Stomach (tissue), 9 donors: Measurements from ENCODE around the gene GSDME. TPM values are rescaled to one million over a fixed set of nuclear protein-coding genes. Genes with fewer than 3 reads are reported as not detected.

ENCODE experiments used
- DNase-seq, 2 donors: peaks; one replicate each; pipeline versions ENCODE4 v3.0.0 to v3.0.0-alpha.2; 2013 to 2019
- H3K27ac ChIP-seq, 5 donors: fragments of 200-600 bp in 4 of 5; sonication (generic) in 4 of 5; one replicate each; pipeline ENCODE4 v1.5.1; 2013 to 2019; ENCODE audit warnings: mild to moderate bottlenecking in 1 of 5, moderate library complexity in 1 of 5
- H3K27me3 ChIP-seq, 3 donors: fragments of 200-600 bp; sonication (generic); one replicate each; pipeline ENCODE4 v1.5.1; 2017 to 2019; ENCODE audit warnings: mixed run types in 1 of 3
- H3K36me3 ChIP-seq, 4 donors: fragments of 200-600 bp; sonication (generic); 1 replicate in 3 of 4; 2 replicates in 1 of 4; pipeline ENCODE4 v1.5.1; 2016 to 2019
- H3K4me1 ChIP-seq, 4 donors: fragments of 200-600 bp; sonication (generic); one replicate each; pipeline ENCODE4 v1.5.1; 2016 to 2019
- H3K4me3 ChIP-seq, 4 donors: fragments of 200-600 bp; sonication (generic) in 3 of 4; one replicate each; pipeline ENCODE4 v1.5.1; 2016 to 2019; ENCODE audit warnings: mild to moderate bottlenecking in 1 of 4
- H3K9me3 ChIP-seq, 4 donors: fragments of 200-600 bp; sonication (generic); one replicate each; pipeline ENCODE4 v1.5.1; 2016 to 2019
- CTCF ChIP-seq, 7 experiments: fragments of 450-650 bp in 4 of 7; fragments of 200-600 bp in 3 of 7; sonication (generic) in 3 of 7; IDR thresholded peaks; one replicate each; pipeline ENCODE4 v1.5.1; 2016 to 2019; ENCODE audit warnings: antibody characterized with exemption in 7 of 7, control low read depth in 2 of 7, mild to moderate bottlenecking in 1 of 7
- EP300 ChIP-seq: sonication (generic); formaldehyde crosslinking; IDR thresholded peaks from one replicate; pipeline ENCODE4 v1.6.1; 2017; ENCODE audit warnings: antibody characterized with exemption
- POLR2A ChIP-seq, 4 donors: fragments of 450-650 bp; IDR thresholded peaks; one replicate each; pipeline ENCODE4 v1.6.1; 2016; ENCODE audit warnings: antibody characterized with exemption in 4 of 4, control low read depth in 2 of 4, mild to moderate bottlenecking in 1 of 4, moderate library complexity in 1 of 4
- POLR2AphosphoS5 ChIP-seq, 3 donors: sonication (generic); formaldehyde crosslinking; IDR thresholded peaks; one replicate each; pipeline ENCODE4 v1.6.1; 2016; ENCODE audit warnings: antibody characterized with exemption in 3 of 3
- WGBS, 5 donors: extraction: QIAGEN DNeasy Blood & Tissue Kit in 3 of 5; methylation state at CpG; one replicate each; pipeline versions ENCODE4 v1.1.5 to v1.1.7; 2013 to 2018; 5-methylcytosine and 5-hydroxymethylcytosine counted together
- intact Hi-C: fragments of 100-400 bp; cut with DNase I; formaldehyde crosslinking; loops from one replicate; pipeline ENCODE4 v1.15.1; 2023; ENCODE audit warnings: low total_unique reads
- polyA plus RNA-seq, 3 donors: library from polyadenylated mRNA; stranded (reverse); fragments of 200-250 nt; gene quantifications; one replicate each; pipeline ENCODE4 v1.2.3, GENCODE V29; 2013
- total RNA-seq, 5 donors: library from RNA; depleted of rRNA; stranded (reverse); fragments of >200 nt; gene quantifications; one replicate each; pipeline versions ENCODE4 v1.1.0 to v1.2.3, GENCODE V29; 2014 to 2016
- donor health status: healthy with polysubstance abuse.
- donor health status: Bipolar disorder and iron deficiency.
- donor health status: healthy.

The GSDME gene
- total and polyA plus RNA-seq, 8 donors = 2.6 to 11.9 (median 4.5) TPM; not detected in 1

GRCh38 chr7:24777806-24778205, 20.5 kb upstream of the GSDME start:
- Histone ChIP-seq H3K27me3 (no peaks in the 10 kb centered on the region), H3K4me3 (no peak overlapping the region), H3K27ac (no peak overlapping the region), H3K4me1 (no peaks in the 10 kb centered on the region), H3K36me3 (no peaks in the 10 kb centered on the region), H3K9me3 (no peaks in the 10 kb centered on the region)
- 78 to 88% (median 85%) methylated on average over 3 of the region's 3 CpGs for WGBS, 5 donors
- no peak for DNase-seq
- intact Hi-C loops = no loop called here
- no peak for TF ChIP-seq EP300
- no peak for TF ChIP-seq CTCF (IDR thresholded peaks at IDR 0.05)
- TF ChIP-seq POLR2A (IDR thresholded peaks at IDR 0.05) = no peak

- peaks cover 0 to 5% (median 0%) of the 10 kb centered on the region in 4 donors for H3K9me3 ChIP-seq
- H3K4me1 ChIP-seq = no peaks in the 10 kb centered on the region
- H3K4me3 ChIP-seq = no peak overlapping the region
- no peaks in the 10 kb centered on the region for H3K27me3 ChIP-seq
- H3K36me3 ChIP-seq = no peaks in the 10 kb centered on the region
- no peak for DNase-seq
- TF ChIP-seq POLR2AphosphoS5 (IDR thresholded peaks at IDR 0.05) = no peak
- TF ChIP-seq EP300 = no peak
- TF ChIP-seq POLR2A (IDR thresholded peaks at IDR 0.05) = no peak
- TF ChIP-seq CTCF (IDR thresholded peaks at IDR 0.05) = no peak
- no peak overlapping the region for H3K27ac ChIP-seq
- intact Hi-C loops = no loop called here
Observed at GRCh38 chr7:24773646-24774045, 16.4 kb upstream of the GSDME start.

- H3K4me3 ChIP-seq = no peak overlapping the region
- H3K27me3 ChIP-seq = peaks cover 0 to 7% (median 0%) of the 10 kb centered on the region in 3 donors
- H3K9me3 ChIP-seq = peaks cover 0 to 5% (median 0%) of the 10 kb centered on the region in 4 donors
- TF ChIP-seq POLR2A (IDR thresholded peaks at IDR 0.05) (no peak), CTCF (IDR thresholded peaks at IDR 0.05) (no peak), EP300 (no peak)
- intact Hi-C loops = no loop called here
- H3K27ac ChIP-seq = no peak overlapping the region
- 69 to 79% (median 76%) methylated on average over 2 of the region's 2 CpGs for WGBS, 5 donors
- no peaks in the 10 kb centered on the region for H3K4me1 ChIP-seq
- DNase-seq = no peak
- H3K36me3 ChIP-seq = no peaks in the 10 kb centered on the region
Observed at GRCh38 chr7:24769851-24770250, 12.6 kb upstream of the GSDME start.

GRCh38 chr7:24769014-24769830, 12.0 kb upstream of the GSDME start:
- TF ChIP-seq CTCF (IDR thresholded peaks at IDR 0.05) (no peak), POLR2AphosphoS5 (IDR thresholded peaks at IDR 0.05) (no peak), EP300 (no peak), POLR2A (IDR thresholded peaks at IDR 0.05) (no peak)
- intact Hi-C loops = no loop called here

More at GRCh38 chr7:24769014-24769830, 12.0 kb upstream of the GSDME start:
- peaks cover 0 to 7% (median 0%) of the 10 kb centered on the region in 3 donors for H3K27me3 ChIP-seq
- H3K36me3 ChIP-seq = no peaks in the 10 kb centered on the region
- peaks cover 0 to 5% (median 0%) of the 10 kb centered on the region in 4 donors for H3K9me3 ChIP-seq
- DNase-seq = no peak
- no peaks in the 10 kb centered on the region for H3K4me1 ChIP-seq
- 76 to 80% (median 79%) methylated on average over 9 of the region's 9 CpGs for WGBS, 5 donors
- H3K27ac ChIP-seq = no peak overlapping the region
- no peak overlapping the region for H3K4me3 ChIP-seq
